Rectal smooth muscle tissue (tissue), 1 donor: ENCODE results near the gene PIK3R6.

Experiments
- H3K27ac ChIP-seq: one replicate; pipeline ENCODE4 v1.7.0; 2013; ENCODE audit warnings: low read depth, low read length, inconsistent platforms
- H3K27me3 ChIP-seq: one replicate; pipeline ENCODE4 v1.7.0; 2013; ENCODE audit warnings: low read length; ENCODE audit not compliant: control insufficient read depth, insufficient read depth
- H3K36me3 ChIP-seq: one replicate; pipeline ENCODE4 v1.7.0; 2013; ENCODE audit warnings: low read length; ENCODE audit not compliant: control insufficient read depth, insufficient read depth
- H3K4me1 ChIP-seq: one replicate; pipeline ENCODE4 v1.7.0; 2013; ENCODE audit warnings: low read length; ENCODE audit not compliant: control insufficient read depth, insufficient read depth
- H3K4me3 ChIP-seq: one replicate; pipeline ENCODE4 v1.7.0; 2013; ENCODE audit warnings: low read length
- H3K9ac ChIP-seq: one replicate; pipeline ENCODE4 v1.7.0; 2013; ENCODE audit warnings: low read length

PIK3R6 gene

GRCh38 chr17:8879410-8879809 lies 11.9 kb upstream of the PIK3R6 start:
- Histone ChIP-seq H3K4me3 (no peak overlapping the region), H3K27me3 (peaks cover 3% of the 10 kb centered on the region), H3K36me3 (peaks cover 5% of the 10 kb centered on the region), H3K27ac (no peak overlapping the region), H3K4me1 (no peaks in the 10 kb centered on the region), H3K9ac (no peak overlapping the region)

- Histone ChIP-seq H3K9ac (no peak overlapping the region), H3K4me3 (no peak overlapping the region), H3K27ac (no peak overlapping the region), H3K4me1 (no peaks in the 10 kb centered on the region), H3K36me3 (peaks cover 5% of the 10 kb centered on the region), H3K27me3 (peaks cover 5% of the 10 kb centered on the region)
Observed at GRCh38 chr17:8877984-8878383, 10.5 kb upstream of the PIK3R6 start.

- Histone ChIP-seq H3K4me3 (no peak overlapping the region), H3K9ac (no peak overlapping the region), H3K27ac (no peak overlapping the region), H3K27me3 (peaks cover 5% of the 10 kb centered on the region), H3K4me1 (no peaks in the 10 kb centered on the region), H3K36me3 (no peaks in the 10 kb centered on the region)
Observed at GRCh38 chr17:8875957-8876356, 8.5 kb upstream of the PIK3R6 start.

GRCh38 chr17:8875436-8875835 lies 8.0 kb upstream of the PIK3R6 start:
- H3K4me3 ChIP-seq = no peak overlapping the region
- H3K9ac ChIP-seq = no peak overlapping the region
- no peak overlapping the region for H3K27ac ChIP-seq
- peaks cover 5% of the 10 kb centered on the region for H3K27me3 ChIP-seq
- no peaks in the 10 kb centered on the region for H3K36me3 ChIP-seq
- H3K4me1 ChIP-seq = no peaks in the 10 kb centered on the region

- H3K4me1 ChIP-seq = no peaks in the 10 kb centered on the region
- H3K36me3 ChIP-seq = no peaks in the 10 kb centered on the region
- no peak overlapping the region for H3K4me3 ChIP-seq
- no peak overlapping the region for H3K27ac ChIP-seq
- H3K27me3 ChIP-seq = peaks cover 5% of the 10 kb centered on the region
- no peak overlapping the region for H3K9ac ChIP-seq
Observed at GRCh38 chr17:8873801-8874715, 6.6 kb upstream of the PIK3R6 start.

GRCh38 chr17:8872705-8873435 lies 5.4 kb upstream of the PIK3R6 start:
- Histone ChIP-seq H3K9ac (no peak overlapping the region), H3K4me3 (no peak overlapping the region), H3K36me3 (no peaks in the 10 kb centered on the region), H3K4me1 (no peaks in the 10 kb centered on the region), H3K27ac (no peak overlapping the region), H3K27me3 (peaks cover 5% of the 10 kb centered on the region)

- Histone ChIP-seq H3K4me1 (no peaks in the 10 kb centered on the region), H3K36me3 (no peaks in the 10 kb centered on the region), H3K9ac (no peak overlapping the region), H3K4me3 (no peak overlapping the region), H3K27me3 (peaks cover 5% of the 10 kb centered on the region), H3K27ac (no peak overlapping the region)
Observed at GRCh38 chr17:8872036-8872704, 4.7 kb upstream of the PIK3R6 start.

GRCh38 chr17:8871081-8871581 lies 3.7 kb upstream of the PIK3R6 start:
- no peak overlapping the region for H3K9ac ChIP-seq
- H3K27me3 ChIP-seq = peaks cover 5% of the 10 kb centered on the region
- no peak overlapping the region for H3K4me3 ChIP-seq
- H3K4me1 ChIP-seq = no peaks in the 10 kb centered on the region
- no peaks in the 10 kb centered on the region for H3K36me3 ChIP-seq
- H3K27ac ChIP-seq = no peak overlapping the region

- no peak overlapping the region for H3K27ac ChIP-seq
- no peak overlapping the region for H3K4me3 ChIP-seq
- no peaks in the 10 kb centered on the region for H3K4me1 ChIP-seq
- H3K9ac ChIP-seq = no peak overlapping the region
- peaks cover 5% of the 10 kb centered on the region for H3K27me3 ChIP-seq
- H3K36me3 ChIP-seq = no peaks in the 10 kb centered on the region
Observed at GRCh38 chr17:8870406-8871040, 3.0 kb upstream of the PIK3R6 start.

GRCh38 chr17:8869114-8869815 lies 1.8 kb upstream of the PIK3R6 start:
- H3K4me3 ChIP-seq = no peak overlapping the region
- no peaks in the 10 kb centered on the region for H3K4me1 ChIP-seq
- H3K27ac ChIP-seq = no peak overlapping the region
- H3K36me3 ChIP-seq = no peaks in the 10 kb centered on the region
- H3K9ac ChIP-seq = no peak overlapping the region
- H3K27me3 ChIP-seq = peaks cover 2% of the 10 kb centered on the region

GRCh38 chr17:8868529-8868951 lies 1.1 kb upstream of the PIK3R6 start:
- H3K4me1 ChIP-seq = no peaks in the 10 kb centered on the region

More at GRCh38 chr17:8868529-8868951, 1.1 kb upstream of the PIK3R6 start:
- Histone ChIP-seq H3K9ac (no peak overlapping the region), H3K4me3 (no peak overlapping the region), H3K27ac (no peak overlapping the region), H3K27me3 (peaks cover 2% of the 10 kb centered on the region), H3K36me3 (no peaks in the 10 kb centered on the region)
